HG02970 (cell line): ENCODE results near the gene TUBA4B.

Experiments used
- ATAC-seq: cut with Tn5 transposase; IDR thresholded peaks from one replicate; pipeline ENCODE4 v1.9.1; 2021; ENCODE audit warnings: mild to moderate bottlenecking, moderate library complexity, moderate number of reproducible peaks; ENCODE audit not compliant: unreplicated experiment, low FRiP score

Gene TUBA4B

DNA sequence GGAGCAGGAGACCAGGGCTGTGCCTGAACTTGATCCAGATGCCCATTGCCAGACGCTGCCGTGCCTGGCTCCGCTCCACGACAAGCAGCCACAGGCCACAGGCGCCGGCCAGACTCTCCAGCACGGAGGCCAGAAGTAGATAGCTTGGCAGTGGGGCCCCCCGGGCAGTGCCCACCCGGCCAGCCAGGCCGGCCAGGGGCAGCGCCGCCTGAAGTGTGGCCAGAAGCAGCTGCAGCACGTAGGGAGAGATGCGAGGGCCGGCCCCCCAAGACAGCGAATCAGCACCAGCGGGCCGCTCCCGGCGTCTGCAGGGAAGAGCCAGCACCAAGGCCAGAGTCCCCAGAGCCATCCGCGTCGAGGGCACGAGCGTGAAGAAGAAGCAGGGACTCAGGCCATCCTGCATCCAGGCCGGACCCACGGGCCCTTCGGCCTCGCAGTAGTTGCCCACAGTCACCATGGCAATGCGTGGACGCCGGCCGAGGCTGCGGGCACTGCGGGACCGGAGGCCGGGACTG is 34.8 kb upstream of the TUBA4B start:
- peak; percentile 18 for ATAC-seq

GRCh38 chr2:219218732-219219701 is 34.0 kb upstream of the TUBA4B start, which contains the start of gene ABCB6:
Gene ABCB6, minus strand, starts transcription at chr2:219218958. Its CDS starts 285 bp downstream, at chr2:219218673.
- ATAC-seq: peak; percentile 74

DNA sequence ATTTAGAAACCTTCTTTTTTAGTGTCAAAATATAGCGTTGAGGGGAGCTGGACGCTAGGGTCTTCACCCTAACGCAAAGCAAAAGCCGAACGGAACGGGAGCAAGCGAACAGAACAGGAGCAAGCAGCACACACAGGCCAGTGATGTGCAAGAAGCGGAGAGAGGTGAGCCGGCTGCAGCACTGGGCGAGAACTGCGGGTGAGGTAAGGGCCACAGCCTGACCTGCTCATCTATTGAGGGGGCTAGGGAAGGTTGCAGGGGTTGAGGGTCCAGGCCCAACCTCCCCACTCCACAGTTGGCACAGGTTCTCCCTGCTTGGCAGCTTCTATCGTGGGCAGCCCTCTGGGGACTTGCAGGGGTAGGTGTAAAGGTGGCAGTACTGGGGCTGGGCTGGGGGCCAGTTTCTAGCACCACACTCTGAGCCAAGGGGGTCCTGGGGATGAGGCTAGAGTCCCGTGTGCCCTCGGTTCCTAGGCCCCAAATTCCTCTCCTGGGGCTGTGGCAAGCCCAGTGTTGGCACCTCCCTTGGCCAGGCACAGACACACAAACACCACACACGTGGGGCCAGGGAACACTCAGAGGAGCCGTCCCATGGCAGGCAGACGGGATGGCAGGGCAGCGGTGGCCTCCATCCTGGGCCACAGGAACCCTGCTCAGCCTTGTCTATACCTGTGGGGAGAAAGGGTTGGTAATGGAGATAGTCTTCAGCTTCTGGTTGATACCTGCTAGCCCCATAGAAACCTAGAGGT is 33.1 kb upstream of the TUBA4B start:
- ATAC-seq: no peak

DNA sequence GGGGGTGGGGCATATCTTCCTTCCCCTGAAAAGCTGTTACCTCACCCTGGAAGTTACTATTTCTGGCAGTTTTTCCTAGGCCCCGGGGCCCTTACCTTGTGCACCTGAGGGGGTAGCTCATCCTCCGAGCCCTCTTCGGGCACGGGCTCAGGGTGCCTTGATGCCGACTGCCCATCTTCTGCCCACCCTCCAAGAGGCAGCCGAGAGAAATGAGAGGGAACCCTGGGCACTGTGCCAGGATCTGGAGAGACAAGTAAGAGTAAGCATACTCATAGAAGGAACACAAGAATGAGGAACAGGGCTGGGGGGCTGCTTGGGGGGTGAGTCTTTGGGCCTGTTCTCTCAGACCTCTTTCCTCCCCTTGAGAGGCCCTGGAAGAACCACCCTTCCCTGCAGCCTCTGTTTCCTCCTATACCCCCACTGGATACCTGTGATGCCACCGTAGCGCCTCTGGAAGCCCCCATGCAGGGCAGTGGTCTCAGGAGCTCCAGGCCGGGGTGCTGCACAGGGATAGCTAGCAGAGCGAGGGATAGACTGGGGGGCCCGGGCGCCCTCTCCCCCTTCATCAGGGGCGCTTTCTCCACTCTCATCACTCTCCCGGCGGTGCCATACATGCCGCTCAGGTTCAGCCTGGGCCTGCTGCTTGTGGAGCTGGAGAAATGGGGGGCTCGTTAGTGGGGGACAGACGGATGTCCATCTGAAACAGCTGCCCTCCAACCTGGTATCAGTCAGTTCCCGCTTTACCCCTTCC is 32.2 kb upstream of the TUBA4B start:
- ATAC-seq: no peak

DNA sequence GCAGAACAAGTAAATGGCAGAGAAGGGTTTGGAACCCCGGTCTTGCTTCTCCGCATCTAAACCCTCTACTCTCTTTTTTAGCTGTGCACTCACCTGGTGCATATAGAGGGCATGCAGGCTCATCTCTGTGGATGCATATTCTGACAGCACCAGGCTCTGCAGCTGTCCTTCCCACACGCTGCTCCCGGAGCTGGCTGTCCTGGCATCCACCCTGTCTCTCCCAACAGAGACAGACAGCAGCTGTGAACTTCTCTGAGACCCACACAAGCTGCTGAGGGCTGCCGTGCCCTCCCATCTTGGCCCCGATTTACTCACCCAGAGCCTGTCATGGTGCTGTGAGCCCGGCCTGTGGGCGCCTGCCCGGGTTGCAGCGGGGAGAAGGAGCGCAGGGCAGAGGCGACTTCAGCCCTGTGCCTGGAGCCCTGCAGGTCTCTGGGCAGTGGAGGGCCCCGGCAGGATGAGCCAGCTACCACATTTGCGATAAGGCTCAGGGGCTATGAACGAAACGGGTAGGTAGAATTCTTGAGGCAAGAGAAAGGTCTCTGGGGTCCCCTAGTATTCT is 31.0 kb upstream of the TUBA4B start:
- no peak for ATAC-seq

GRCh38 chr2:219223831-219224610 is 29.0 kb upstream of the TUBA4B start:
- no peak for ATAC-seq

GRCh38 chr2:219225350-219225749 is 27.7 kb upstream of the TUBA4B start:
- no peak for ATAC-seq

GRCh38 chr2:219228041-219228910 is 24.8 kb upstream of the TUBA4B start:
- no peak for ATAC-seq

GRCh38 chr2:219228911-219229304 is 24.1 kb upstream of the TUBA4B start:
- no peak for ATAC-seq

DNA sequence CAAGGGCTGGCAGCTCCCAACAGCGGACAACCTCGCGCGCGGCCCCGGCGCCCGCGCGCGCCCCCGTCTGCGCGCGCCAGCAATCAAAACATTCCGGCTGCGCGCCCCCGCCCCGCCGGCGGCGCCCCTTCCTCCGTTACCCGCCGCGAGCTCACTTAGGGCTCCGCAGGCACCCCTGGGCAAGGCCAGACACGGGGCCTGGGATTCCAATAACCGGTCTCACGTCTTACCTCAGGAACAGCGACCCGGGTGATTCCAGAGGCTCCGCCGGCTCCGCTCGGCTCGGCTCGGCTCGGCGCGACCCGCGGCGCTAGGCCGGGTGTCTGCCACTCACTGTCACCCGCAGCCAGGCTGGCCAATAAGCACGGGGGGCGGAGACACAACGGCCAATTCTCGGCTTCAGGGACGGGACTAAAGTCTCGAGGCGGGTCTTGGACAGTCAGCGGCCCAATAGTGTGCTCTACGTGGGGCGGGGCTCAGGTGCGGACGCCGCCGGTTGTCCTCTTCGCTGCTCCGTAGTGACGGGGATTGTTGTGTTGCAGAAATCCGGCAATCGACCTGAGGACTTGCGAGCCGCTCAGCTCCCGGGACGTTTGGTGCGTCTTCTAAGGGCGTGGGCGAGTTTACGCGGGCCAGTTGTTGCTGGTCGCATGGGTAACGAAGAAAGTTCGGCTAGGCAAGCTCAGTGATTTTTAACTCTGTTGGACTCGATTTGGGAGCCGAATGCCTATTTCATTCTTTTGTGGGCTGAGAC is 23.6 kb upstream of the TUBA4B start, which contains the start of the genes ANKZF1 and ATG9A:
TSS of gene ANKZF1 (plus strand) at position 502 of the 754 bp plus-strand sequence. CDS start 452 bp downstream, outside the sequence.
TSS of gene ATG9A (minus strand) at position 332 of the 754 bp plus-strand sequence. CDS start 1,612 bp downstream, outside the sequence.
- ATAC-seq: peak; percentile 95

DNA sequence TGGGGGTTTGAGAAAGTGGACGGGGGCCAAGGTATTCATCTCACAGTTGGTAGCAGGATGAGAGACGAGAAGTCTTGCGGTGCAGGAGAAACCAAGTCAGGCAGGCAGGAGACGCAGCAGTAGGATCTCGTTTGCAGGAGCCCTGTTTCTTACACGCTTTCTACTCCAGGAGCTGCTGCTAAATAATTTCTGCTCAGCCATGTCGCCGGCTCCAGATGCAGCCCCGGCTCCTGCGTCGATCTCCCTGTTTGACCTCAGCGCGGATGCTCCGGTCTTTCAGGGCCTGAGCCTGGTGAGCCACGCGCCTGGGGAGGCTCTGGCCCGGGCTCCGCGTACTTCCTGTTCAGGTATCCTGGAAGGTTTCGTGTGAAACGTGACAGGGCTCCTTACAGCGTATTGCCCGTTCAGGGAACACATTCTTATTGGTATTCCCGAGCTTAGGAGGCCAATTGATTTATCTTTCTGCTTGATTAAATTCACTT is 22.9 kb upstream of the TUBA4B start:
- ATAC-seq: no peak

GRCh38 chr2:219234331-219234730 is 18.7 kb upstream of the TUBA4B start:
- ATAC-seq: no peak

- no peak for ATAC-seq
Measured at GRCh38 chr2:219243291-219243761, 9.7 kb upstream of the TUBA4B start.

DNA sequence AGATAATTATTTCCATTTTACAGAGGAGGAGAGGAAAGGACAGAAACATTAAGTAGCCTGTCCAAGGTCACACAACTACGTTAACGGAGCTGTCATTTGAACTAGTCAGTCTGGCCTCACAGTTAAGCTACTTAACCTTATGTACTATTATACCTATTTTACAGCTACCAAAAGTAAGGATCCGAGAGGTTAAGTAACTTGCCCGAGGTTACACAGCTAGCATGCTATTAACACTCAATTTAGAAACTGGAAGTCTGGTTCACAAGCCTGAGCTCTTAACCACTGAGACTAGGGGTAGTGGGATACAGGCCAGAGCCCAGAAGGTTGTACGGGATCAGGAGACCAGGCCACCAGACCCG is 8.3 kb upstream of the TUBA4B start:
- ATAC-seq: no peak

- peak; percentile 63 for ATAC-seq
Measured at GRCh38 chr2:219245148-219245898, 7.7 kb upstream of the TUBA4B start, which contains the start of the genes GLB1L and STK16. Gene GLB1L, minus strand, starts transcription at chr2:219245444. Its CDS starts 1,871 bp downstream, at chr2:219243573. Gene STK16, plus strand, starts transcription at chr2:219245479. Its CDS starts 521 bp downstream, at chr2:219246000.

DNA sequence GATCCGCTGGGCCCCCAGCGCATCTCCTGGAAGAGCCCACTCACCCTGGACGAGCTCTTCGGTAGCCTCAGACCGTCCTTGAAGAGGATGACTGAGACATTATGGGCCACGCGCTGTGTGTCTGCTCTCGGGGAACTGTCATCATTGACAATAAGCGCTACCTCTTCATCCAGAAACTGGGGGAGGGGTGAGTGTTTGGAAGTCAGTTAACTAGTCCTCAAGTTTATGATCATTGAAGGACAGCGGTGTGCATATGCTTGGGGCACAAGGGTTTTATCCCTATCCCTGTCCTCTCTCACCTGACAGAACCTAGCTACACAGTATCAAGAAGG is 7.2 kb upstream of the TUBA4B start:
- ATAC-seq: no peak
